HG02571 (cell line): Measurements from ENCODE around the gene SLC44A1.

Source experiments
- ATAC-seq: cut with Tn5 transposase; IDR thresholded peaks from one replicate; pipeline ENCODE4 v1.9.1; 2021; ENCODE audit warnings: mild to moderate bottlenecking, moderate library complexity; ENCODE audit not compliant: unreplicated experiment

Gene SLC44A1

GRCh38 chr9:105297442-105298075, 53.1 kb downstream of the SLC44A1 start:
- ATAC-seq = no peak

DNA sequence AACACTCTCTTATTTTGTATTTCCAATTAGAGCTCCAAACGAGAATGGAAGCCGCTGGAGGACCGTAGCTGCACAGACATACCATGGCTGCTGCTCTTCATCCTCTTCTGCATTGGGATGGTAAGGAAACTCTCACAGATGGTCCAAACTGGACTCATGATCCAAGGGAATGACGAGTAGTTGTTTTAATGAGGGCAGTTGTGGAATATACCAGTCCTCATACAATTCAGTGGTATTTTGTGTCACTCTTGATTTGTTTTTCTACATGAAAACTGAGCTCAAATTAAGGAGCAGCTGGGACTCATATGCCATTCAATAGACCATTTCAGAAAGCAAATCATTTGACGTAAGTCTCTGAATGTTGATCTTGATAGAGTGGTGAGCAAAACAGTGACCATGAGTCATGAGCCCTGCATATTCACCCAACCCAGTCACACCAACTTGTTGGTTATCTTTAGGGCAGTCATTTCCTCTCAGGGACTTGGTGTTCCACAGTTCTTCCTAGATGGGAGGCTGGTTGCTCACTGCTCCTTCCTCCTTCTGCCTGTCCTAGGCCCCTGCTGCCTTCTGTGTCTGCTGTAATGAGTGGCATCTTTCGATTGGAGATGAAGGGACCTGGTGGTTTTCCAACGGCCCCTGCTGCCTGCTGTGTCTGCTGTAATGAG, 54.9 kb downstream of the SLC44A1 start:
- no peak for ATAC-seq

- no peak for ATAC-seq
These were observed 58.3 kb downstream of the SLC44A1 start for GRCh38 chr9:105302728-105303127.

DNA sequence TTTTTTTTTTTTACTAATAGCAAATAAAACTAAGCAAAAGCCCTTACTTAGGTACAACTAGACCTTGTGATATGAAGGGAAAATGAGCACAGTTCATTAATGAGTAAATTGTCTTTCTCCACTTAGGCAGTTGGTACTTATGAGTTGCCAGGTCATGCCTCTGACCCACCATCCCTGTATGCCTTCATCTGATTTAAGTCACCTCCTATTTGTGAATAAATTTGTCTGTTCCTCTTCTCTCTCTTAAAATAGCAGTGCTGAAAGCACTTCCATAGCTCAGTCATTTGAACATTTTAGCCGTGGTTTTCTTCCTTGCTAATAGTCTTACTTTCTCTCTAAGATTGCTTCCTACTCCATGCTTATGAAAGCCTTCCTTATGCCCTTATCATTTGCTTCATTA, 61.4 kb downstream of the SLC44A1 start:
- ATAC-seq = no peak

GRCh38 chr9:105306351-105307140, 62.1 kb downstream of the SLC44A1 start:
- ATAC-seq = no peak

- ATAC-seq = no peak
These were observed 63.2 kb downstream of the SLC44A1 start for GRCh38 chr9:105307591-105308130.

DNA sequence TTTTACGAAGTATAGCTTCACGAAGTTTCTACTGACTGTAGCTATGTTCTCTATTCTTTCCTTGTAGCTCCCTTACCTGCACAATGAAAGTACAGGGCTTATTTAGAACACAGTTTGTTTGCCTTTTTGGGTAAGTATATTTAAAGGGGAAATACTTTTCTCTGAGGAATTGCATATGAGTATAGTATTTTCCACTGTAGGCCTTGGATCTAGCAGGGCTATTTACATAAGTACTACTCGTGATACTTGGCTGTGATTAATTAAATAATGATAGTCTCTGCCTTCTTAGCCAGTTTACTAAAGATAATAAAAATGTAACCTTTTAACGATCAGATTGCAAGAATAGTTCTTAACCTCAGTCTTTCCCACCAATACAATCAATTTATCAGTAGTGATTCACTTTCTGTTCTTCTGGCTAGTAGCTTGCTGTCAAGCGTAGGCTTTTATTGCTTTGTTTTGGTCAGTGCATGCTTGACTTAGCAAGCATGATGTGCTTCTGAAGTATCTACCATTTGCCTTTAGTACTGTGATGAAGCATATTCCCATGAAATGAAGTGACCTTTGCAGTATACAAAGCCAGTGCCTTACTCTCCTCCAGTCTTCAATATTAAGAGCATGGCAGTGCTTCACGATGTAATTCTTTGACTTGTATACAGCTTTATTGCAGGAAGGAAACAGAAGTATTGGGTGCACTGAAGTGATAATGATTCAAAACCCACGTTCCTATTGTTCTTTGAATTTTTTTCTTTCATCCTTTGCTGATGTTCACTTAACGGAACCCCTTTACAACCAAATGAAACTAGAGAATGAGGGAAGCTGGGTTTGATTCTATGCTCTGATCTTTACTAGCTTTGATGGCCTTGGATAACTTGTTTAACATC, 64.2 kb downstream of the SLC44A1 start:
- no peak for ATAC-seq

GRCh38 chr9:105309531-105309931, 65.1 kb downstream of the SLC44A1 start:
- ATAC-seq = no peak

DNA sequence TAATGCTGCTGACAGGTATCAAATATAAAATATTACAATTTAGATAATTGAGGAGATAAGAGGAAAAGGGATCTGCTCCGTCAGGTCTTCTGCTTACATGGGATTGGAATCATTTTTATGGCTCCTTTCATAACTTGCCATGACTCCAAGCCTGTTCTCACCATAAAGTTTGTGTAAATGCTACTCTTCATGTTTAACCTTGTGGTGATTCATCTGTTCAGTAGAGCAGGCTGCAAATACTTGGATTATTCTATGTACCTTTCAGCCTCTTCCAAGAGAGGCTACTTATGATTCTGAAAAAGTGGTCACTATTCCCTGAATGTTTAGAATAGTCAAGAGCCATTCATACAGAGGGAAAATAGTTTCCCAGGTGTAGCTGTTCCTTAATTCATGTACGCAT, 66.9 kb downstream of the SLC44A1 start:
- ATAC-seq = no peak

DNA sequence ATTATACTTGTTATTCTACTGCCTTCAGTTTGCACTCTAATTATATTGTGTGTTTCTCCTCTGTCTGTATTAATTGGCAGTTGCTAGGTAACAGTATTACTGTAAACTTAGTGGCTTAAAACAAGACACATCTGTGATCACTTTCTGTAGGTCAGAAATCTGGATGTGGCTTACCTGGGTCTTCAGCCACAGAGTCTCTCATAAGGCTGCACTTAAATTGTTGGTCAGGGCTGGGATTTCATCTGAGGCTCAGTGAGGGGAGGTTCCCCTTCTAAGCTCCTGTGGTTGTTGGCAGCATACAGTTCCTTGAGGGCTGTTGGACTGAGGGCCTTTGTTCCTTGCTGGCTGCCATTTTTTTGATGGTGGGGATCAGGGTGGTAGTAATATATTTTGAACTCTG, 68.8 kb downstream of the SLC44A1 start:
- no peak for ATAC-seq

DNA sequence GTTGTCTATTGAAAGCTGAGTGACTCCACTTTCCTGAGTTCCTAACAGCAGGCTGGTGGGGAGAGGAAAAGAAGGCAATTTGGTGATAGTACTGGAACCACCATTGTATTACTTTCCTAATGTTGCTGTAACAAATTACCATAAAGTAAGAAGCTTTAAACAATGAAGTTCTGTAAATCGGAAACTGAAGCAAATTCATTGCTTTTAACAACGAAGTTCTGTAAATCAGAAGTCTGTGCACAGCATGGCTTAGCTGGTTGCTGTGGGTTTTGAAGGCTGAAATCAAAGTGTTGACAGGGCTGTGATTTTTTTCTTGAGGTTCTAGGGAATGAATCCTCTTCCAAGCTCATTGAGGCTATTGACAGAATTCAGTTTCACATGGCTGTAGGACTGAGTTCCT, 72.3 kb downstream of the SLC44A1 start:
- no peak for ATAC-seq

- ATAC-seq = no peak
These were observed 74.3 kb downstream of the SLC44A1 start for GRCh38 chr9:105318729-105319191.

- ATAC-seq = no peak
These were observed 74.9 kb downstream of the SLC44A1 start for GRCh38 chr9:105319202-105319813.

DNA sequence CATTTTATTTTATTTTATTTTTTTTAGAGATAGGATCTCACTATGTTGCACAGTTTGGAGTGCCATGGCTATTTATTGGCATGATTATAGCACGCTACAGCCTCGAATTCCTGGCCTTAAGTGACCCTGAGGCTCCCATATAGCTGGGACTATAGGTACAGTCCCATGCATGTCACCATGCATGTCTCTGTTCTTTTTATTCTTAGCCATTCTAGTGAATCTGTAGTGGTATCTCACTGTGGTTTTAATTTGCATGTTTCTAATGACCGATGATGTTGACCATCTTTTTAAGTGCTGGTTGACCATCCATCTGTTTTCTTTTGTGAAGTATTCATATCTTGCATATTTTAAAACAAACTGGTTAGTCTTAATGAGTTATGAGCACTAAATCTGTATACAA, 76.1 kb downstream of the SLC44A1 start:
- peak; percentile 79 for ATAC-seq

DNA sequence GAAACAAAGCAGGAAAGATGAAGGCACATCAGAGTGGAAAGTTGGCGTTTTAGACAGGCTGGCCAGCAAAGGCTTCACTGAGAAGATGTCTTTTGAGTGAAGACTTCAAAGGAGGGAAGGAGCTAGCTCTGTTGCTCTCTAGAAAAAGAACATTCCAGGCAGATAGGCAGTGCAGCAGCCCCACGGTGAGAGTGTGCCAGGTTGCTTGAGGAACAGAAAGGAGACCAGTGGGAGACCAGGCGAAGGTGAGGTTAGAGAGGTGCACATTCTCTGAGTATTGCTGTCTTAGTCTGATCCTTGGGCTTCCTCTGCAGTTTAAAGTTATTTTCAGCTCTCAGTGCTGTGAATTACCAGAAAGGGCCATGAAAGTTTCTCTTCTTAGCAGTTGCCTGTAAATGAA, 83.8 kb downstream of the SLC44A1 start:
- ATAC-seq = no peak

DNA sequence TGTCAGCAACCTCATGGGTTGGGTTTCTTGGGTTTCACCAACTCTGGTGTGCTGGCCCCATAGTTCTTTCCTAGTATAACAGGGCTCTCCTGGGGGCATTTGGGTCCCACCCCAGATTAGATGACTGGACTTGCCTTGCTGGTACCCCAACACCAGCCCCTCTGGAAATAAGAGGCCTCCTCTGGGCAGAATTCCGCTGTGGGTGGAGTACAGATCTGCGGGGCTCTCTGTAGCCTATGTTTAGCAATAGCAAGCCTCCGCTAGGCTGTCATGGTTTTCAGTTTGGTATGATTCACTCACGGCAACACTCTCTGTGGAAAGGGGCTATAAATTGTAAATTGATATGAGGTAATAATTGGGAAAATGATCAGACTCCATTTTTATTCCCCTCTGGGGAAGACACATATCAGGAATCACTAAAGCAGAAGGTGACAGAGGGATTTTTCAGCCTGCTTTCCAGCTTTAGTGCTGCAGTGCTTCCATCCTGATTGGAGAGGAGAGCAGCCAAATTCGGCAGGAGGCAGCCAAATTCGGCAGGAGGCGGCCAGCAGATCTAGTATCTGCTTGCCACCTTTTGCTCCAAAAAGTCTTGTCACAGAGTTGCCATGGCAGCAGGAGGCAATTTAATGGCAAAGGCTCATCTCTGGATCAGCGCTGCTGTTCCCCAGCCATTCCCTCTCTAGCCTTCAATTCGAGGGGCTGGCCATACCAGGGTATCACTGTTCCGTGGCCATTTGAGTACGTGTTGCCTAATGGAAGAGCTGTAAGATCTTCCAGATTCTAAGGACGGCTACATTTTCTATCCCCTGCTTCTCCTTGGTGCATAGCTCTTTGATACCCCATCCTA, 84.6 kb downstream of the SLC44A1 start:
- no peak for ATAC-seq

DNA sequence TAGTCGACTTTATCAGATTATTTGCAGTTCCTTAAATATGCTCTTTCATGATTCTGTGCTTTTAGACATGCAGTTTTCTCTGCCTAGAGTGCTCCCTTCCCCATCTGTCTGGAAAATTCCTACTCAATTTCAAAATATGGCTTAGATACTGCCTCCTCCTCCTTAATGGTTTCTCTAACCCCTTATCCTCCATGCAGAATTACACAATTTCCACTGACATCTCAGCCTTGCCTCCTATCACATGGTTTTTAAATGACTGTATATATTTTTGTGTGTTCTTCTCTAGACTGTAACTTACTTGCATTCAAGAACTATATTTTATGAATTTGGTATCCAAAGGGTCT, 85.2 kb downstream of the SLC44A1 start:
- no peak for ATAC-seq

DNA sequence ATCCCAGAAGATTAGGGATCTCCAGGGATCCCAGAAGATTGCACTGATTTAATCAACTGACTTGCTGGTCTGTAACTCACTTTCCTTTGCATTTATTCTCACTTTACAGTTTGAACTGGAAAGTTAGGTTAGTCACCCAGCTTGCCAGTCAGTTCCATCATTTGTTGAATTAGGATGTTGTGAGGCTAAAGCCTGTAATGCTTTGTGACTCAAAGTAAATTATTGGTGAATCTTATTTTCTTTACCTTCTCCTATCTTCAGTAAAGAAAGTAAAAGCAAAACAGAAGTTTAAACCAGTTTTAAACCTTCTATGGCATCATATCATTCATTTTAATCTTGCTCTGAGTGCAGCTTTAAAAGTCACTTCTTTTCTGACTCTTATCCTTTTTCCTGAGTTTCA, 85.8 kb downstream of the SLC44A1 start:
- no peak for ATAC-seq

DNA sequence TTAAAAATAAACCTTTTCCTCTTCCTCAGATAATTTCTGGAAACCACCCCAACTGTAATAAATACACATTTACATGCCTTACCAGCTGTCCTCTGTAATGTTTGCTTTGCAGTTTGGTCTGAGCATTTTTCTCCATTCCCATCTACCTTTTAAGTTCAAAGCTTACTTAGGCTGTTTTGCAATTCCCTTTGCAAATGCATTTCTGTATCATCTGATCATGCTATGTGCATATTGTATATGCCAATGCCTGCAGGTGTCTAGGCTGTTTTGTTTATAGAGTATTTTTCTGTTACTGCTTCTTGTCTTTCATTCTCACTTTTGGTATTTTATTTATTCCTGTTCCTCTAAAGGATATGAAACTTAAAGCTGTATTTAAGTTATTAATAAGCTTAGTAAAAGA, 86.3 kb downstream of the SLC44A1 start:
- ATAC-seq = peak; percentile 61
